PC-9 (cell line): Measurements from ENCODE around the gene LGALS9.

ENCODE experiments used
- CTCF ChIP-seq: fragments of 200-600 bp; sonication (generic); conservative IDR thresholded peaks from 2 replicates; pipeline ENCODE4 v1.6.1; 2017; ENCODE audit warnings: mixed run types, antibody characterized with exemption, mild to moderate bottlenecking, moderate library complexity
- EZH2 ChIP-seq: fragments of 200-600 bp; sonication (generic); IDR thresholded peaks from 2 replicates; pipeline ENCODE4 v1.8.0; 2017; ENCODE audit warnings: antibody characterized with exemption, low read depth

GRCh38 chr17:27635275-27635823 lies 4.4 kb downstream of the LGALS9 start:
- TF ChIP-seq EZH2 = no peak
- no peak for TF ChIP-seq CTCF
